Hepatocyte (in vitro differentiated cells): ENCODE measurements around the gene CHST3. TPM values are rescaled to one million over a fixed set of nuclear protein-coding genes. Genes with fewer than 3 reads are reported as not detected.

Experiments used
- DNase-seq: peaks from one replicate; pipeline ENCODE4 v3.0.0-alpha.2; 2016; ENCODE audit warnings: low spot score
- H2AFZ ChIP-seq: fragments of 200-600 bp; sonication (generic); 2 replicates; pipeline ENCODE4 v1.6.0; 2016; ENCODE audit warnings: antibody characterized with exemption, mild to moderate bottlenecking
- H3K27ac ChIP-seq: fragments of 200-600 bp; sonication (generic); 2 replicates; pipeline ENCODE4 v1.5.1; 2016; ENCODE audit warnings: mild to moderate bottlenecking
- H3K27me3 ChIP-seq: fragments of 200-600 bp; sonication (generic); 2 replicates; pipeline ENCODE4 v1.6.1; 2016
- H3K36me3 ChIP-seq: fragments of 200-600 bp; sonication (generic); replicated peaks from 2 replicates; pipeline ENCODE4 v1.5.1; 2016; ENCODE audit warnings: low read depth; ENCODE audit not compliant: insufficient read depth
- H3K4me1 ChIP-seq: fragments of 200-600 bp; sonication (generic); 2 replicates; pipeline ENCODE4 v1.5.1; 2016; ENCODE audit warnings: mild to moderate bottlenecking, moderate library complexity; ENCODE audit not compliant: insufficient read depth
- H3K4me2 ChIP-seq: fragments of 200-600 bp; sonication (generic); 2 replicates; pipeline ENCODE4 v1.6.0; 2016
- H3K4me3 ChIP-seq: fragments of 200-600 bp; sonication (generic); 2 replicates; pipeline ENCODE4 v1.5.1; 2016; ENCODE audit warnings: mild to moderate bottlenecking
- H3K79me2 ChIP-seq: fragments of 200-600 bp; sonication (generic); 2 replicates; pipeline ENCODE4 v1.6.0; 2017; ENCODE audit warnings: mild to moderate bottlenecking
- H3K9me2 ChIP-seq: fragments of 200-600 bp; sonication (generic); replicated peaks from 2 replicates; pipeline ENCODE4 v1.6.0; 2017; ENCODE audit warnings: mild to moderate bottlenecking; ENCODE audit not compliant: insufficient read depth
- H3K9me3 ChIP-seq: fragments of 200-600 bp; sonication (generic); 2 replicates; pipeline ENCODE4 v1.5.1; 2016; ENCODE audit warnings: low read depth, mild to moderate bottlenecking
- H4K20me1 ChIP-seq: fragments of 200-600 bp; sonication (generic); 2 replicates; pipeline ENCODE4 v1.6.0; 2016; ENCODE audit warnings: mild to moderate bottlenecking; ENCODE audit not compliant: insufficient read depth, poor library complexity, severe bottlenecking
- EZH2 ChIP-seq: fragments of 200-600 bp; sonication (generic); IDR thresholded peaks from 2 replicates; pipeline ENCODE4 v1.6.1; 2016; ENCODE audit warnings: antibody characterized with exemption, mild to moderate bottlenecking, borderline replicate concordance
- EZH2phosphoT487 ChIP-seq: fragments of 200-600 bp; sonication (generic); IDR thresholded peaks from one replicate; pipeline ENCODE4 v1.6.1; 2018; ENCODE audit warnings: antibody characterized with exemption, mild to moderate bottlenecking, low read depth, moderate library complexity; ENCODE audit not compliant: unreplicated experiment, severe bottlenecking
- WGBS: methylation state at CpG from one replicate; pipeline ENCODE4 v1.1.6; 2016; ENCODE audit warnings: low lambda C conversion rate; ENCODE audit errors: missing lambda C conversion rate; 5-methylcytosine and 5-hydroxymethylcytosine counted together
- polyA plus RNA-seq: library from polyadenylated mRNA; unstranded; fragments of >200 nt; fragmentation: Nextera tagmentation; extraction: Ambion mirVana; gene quantifications from 2 replicates; pipeline ENCODE4 v1.2.1, GENCODE V29; 2016
- total RNA-seq: library from RNA; depleted of rRNA; stranded (reverse); fragments of >200 nt; gene quantifications from 2 replicates; pipeline ENCODE4 v1.2.3, GENCODE V29; 2014
- TF ChIP-seq, protein P1 (sequence below): fragments of 200-600 bp; sonication (generic); IDR thresholded peaks from 2 replicates; pipeline ENCODE4 v1.5.1; 2016; ENCODE audit warnings: antibody characterized with exemption, mild to moderate bottlenecking; ENCODE audit not compliant: poor library complexity

CHST3 gene
- total and polyA plus RNA-seq, 2 experiments from 2014 or later: 6.8 to 14.1 TPM

- no peaks in the 10 kb centered on the region for H4K20me1 ChIP-seq
- H3K36me3 ChIP-seq: no peaks in the 10 kb centered on the region
- DNase-seq: no peak
- H3K79me2 ChIP-seq: no peaks in the 10 kb centered on the region
- H3K27ac ChIP-seq: no peak overlapping the region
- no peak for TF ChIP-seq EZH2phosphoT487
- no peak for TF ChIP-seq EZH2
- TF ChIP-seq, protein P1, sequence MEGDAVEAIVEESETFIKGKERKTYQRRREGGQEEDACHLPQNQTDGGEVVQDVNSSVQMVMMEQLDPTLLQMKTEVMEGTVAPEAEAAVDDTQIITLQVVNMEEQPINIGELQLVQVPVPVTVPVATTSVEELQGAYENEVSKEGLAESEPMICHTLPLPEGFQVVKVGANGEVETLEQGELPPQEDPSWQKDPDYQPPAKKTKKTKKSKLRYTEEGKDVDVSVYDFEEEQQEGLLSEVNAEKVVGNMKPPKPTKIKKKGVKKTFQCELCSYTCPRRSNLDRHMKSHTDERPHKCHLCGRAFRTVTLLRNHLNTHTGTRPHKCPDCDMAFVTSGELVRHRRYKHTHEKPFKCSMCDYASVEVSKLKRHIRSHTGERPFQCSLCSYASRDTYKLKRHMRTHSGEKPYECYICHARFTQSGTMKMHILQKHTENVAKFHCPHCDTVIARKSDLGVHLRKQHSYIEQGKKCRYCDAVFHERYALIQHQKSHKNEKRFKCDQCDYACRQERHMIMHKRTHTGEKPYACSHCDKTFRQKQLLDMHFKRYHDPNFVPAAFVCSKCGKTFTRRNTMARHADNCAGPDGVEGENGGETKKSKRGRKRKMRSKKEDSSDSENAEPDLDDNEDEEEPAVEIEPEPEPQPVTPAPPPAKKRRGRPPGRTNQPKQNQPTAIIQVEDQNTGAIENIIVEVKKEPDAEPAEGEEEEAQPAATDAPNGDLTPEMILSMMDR: no peak
- no peaks in the 10 kb centered on the region for H3K9me2 ChIP-seq
- H3K4me3 ChIP-seq: no peak overlapping the region
- no peak overlapping the region for H2AFZ ChIP-seq
- 97% methylated on average over 4 of the region's 4 CpGs for WGBS
- no peaks in the 10 kb centered on the region for H3K27me3 ChIP-seq
- H3K9me3 ChIP-seq: no peaks in the 10 kb centered on the region
- peaks cover 23% of the 10 kb centered on the region for H3K4me1 ChIP-seq
- H3K4me2 ChIP-seq: no peak overlapping the region
These were observed 70.6 kb downstream of the CHST3 start for GRCh38 chr10:72034761-72035160.

- peaks cover 19% of the 10 kb centered on the region for H3K4me1 ChIP-seq
- H3K9me2 ChIP-seq: no peaks in the 10 kb centered on the region
- no peaks in the 10 kb centered on the region for H3K79me2 ChIP-seq
- no peak overlapping the region for H3K4me2 ChIP-seq
- no peaks in the 10 kb centered on the region for H3K36me3 ChIP-seq
- TF ChIP-seq EZH2 (no peak), EZH2phosphoT487 (no peak)
- TF ChIP-seq, protein P1: no peak
- no peak overlapping the region for H3K4me3 ChIP-seq
- no peak overlapping the region for H3K27ac ChIP-seq
- DNase-seq: no peak
- WGBS: 86% methylated on average over 13 of the region's 13 CpGs
- no peaks in the 10 kb centered on the region for H3K27me3 ChIP-seq
- H2AFZ ChIP-seq: no peak overlapping the region
- H4K20me1 ChIP-seq: no peaks in the 10 kb centered on the region
- no peaks in the 10 kb centered on the region for H3K9me3 ChIP-seq
These were observed 71.2 kb downstream of the CHST3 start for GRCh38 chr10:72035252-72035887.

DNA sequence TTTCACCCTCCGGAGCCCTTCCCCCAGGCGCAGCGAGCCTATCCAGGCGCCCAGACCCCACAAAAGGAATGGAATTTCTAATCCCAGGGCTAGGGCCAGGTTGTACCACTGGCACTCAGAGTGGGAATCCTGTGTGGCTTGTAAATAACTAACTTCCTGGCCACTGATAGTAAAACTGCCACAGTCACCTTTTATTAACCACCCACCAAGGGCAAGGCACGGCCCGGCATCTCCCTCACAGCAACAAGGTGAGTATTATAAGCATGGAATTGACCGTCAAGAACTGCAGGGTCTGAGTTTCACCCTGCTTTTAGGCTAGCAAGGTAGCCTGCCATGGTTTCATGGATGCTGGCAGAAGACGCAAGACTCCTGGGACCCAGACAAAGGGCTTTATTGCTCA lies 73.1 kb downstream of the CHST3 start:
- Histone ChIP-seq H3K4me1 (peaks cover 12% of the 10 kb centered on the region), H3K4me3 (no peak overlapping the region), H3K4me2 (peak overlapping the region; percentile 23), H4K20me1 (no peaks in the 10 kb centered on the region), H3K36me3 (no peaks in the 10 kb centered on the region), H2AFZ (no peak overlapping the region), H3K9me2 (no peaks in the 10 kb centered on the region), H3K79me2 (no peaks in the 10 kb centered on the region), H3K9me3 (no peaks in the 10 kb centered on the region), H3K27ac (peak overlapping the region; percentile 70), H3K27me3 (no peaks in the 10 kb centered on the region)
- no peak for DNase-seq
- TF ChIP-seq EZH2phosphoT487: no peak
- TF ChIP-seq EZH2: no peak
- TF ChIP-seq, protein P1: no peak
- 77% methylated on average over 8 of the region's 8 CpGs for WGBS

DNA sequence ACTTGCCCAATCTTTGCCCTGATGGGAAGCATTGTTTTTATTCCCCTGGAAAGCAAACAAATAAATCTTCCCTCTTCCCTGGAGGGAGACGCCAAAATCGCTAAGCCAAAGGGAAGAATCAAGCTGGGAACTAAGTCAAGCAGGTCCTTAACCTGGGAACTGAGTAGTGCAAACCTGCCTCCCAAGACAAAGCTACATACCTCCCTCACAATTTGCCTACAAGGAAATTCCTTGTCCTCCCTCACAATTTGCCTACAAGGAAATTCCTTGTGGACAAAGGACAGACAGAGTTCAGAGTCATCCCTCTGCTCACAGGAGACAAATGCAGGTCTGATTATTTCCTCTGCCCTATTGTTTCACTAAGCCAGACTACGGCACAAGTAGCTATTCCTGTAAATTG lies 73.6 kb downstream of the CHST3 start:
- no peaks in the 10 kb centered on the region for H3K36me3 ChIP-seq
- no peaks in the 10 kb centered on the region for H3K9me3 ChIP-seq
- no peak for DNase-seq
- no peak overlapping the region for H2AFZ ChIP-seq
- H3K79me2 ChIP-seq: no peaks in the 10 kb centered on the region
- H3K4me2 ChIP-seq: peak overlapping the region; percentile 23
- H3K4me1 ChIP-seq: peaks cover 12% of the 10 kb centered on the region
- no peak overlapping the region for H3K4me3 ChIP-seq
- no peaks in the 10 kb centered on the region for H3K27me3 ChIP-seq
- 46% methylated on average over 3 of the region's 3 CpGs for WGBS
- peak overlapping the region; percentile 70 for H3K27ac ChIP-seq
- TF ChIP-seq, protein P1: no peak
- no peak for TF ChIP-seq EZH2
- TF ChIP-seq EZH2phosphoT487: no peak
- H4K20me1 ChIP-seq: no peaks in the 10 kb centered on the region
- no peaks in the 10 kb centered on the region for H3K9me2 ChIP-seq
